GM12878 (cell line): ENCODE data around the gene HOXC9. TPM values are rescaled to one million over a fixed set of nuclear protein-coding genes. Genes with fewer than 3 reads are reported as not detected.
A peak's percentile ranks its signal among the peaks of the same experiment; 100 is the strongest.

Experiments used
- CEBPB ChIP-seq, 2 experiments: fragments of 150-350 bp in 1 of 2; IDR thresholded peaks; 2 replicates each; pipeline ENCODE4 v1.6.1; 2012 to 2014; ENCODE audit warnings: low read depth in 2 of 2, low read length in 2 of 2, borderline replicate concordance in 1 of 2, inconsistent platforms in 1 of 2
- CHD4 ChIP-seq: fragments of 200-600 bp; sonication (generic); IDR thresholded peaks from 2 replicates; pipeline ENCODE4 v1.6.1; 2016; ENCODE audit warnings: mild to moderate bottlenecking
- ESRRA ChIP-seq: IDR thresholded peaks from 2 replicates; pipeline ENCODE4 v1.6.1; 2012; ENCODE audit warnings: mild to moderate bottlenecking, low read length, improper control_type of control experiment
- ETV6 ChIP-seq, 2 experiments: fragments of 450-650 bp in 1 of 2; IDR thresholded peaks in 1 of 2; conservative IDR thresholded peaks in 1 of 2; 2 replicates each; pipeline ENCODE4 v1.6.1; 2014; ENCODE audit warnings: antibody characterized with exemption in 1 of 2, borderline replicate concordance in 1 of 2, low read depth in 1 of 2, mild to moderate bottlenecking in 1 of 2, moderate library complexity in 1 of 2
- EZH2 ChIP-seq: IDR thresholded peaks from 2 replicates; pipeline ENCODE4 v1.6.1; 2012; ENCODE audit warnings: low read depth, mild to moderate bottlenecking, control low read depth, inconsistent platforms, low read length, borderline replicate concordance; ENCODE audit not compliant: control insufficient read depth
- MXI1 ChIP-seq: fragments of 150-350 bp; IDR thresholded peaks from 2 replicates; pipeline ENCODE4 v1.6.1; 2011; ENCODE audit warnings: low read depth, mild to moderate bottlenecking, inconsistent platforms, low read length, improper control_type of control experiment
- PKNOX1 ChIP-seq: fragments of 450-650 bp; IDR thresholded peaks from 2 replicates; pipeline ENCODE4 v1.6.1; 2016; ENCODE audit warnings: mild to moderate bottlenecking
- RAD21 ChIP-seq: IDR thresholded peaks from 2 replicates; pipeline ENCODE4 v1.6.1; 2011; ENCODE audit warnings: mild to moderate bottlenecking, low read depth, low read length, moderate library complexity; ENCODE audit not compliant: insufficient read depth
- SIX5 ChIP-seq: IDR thresholded peaks from 2 replicates; pipeline ENCODE4 v1.6.1; 2011; ENCODE audit warnings: mild to moderate bottlenecking, low read depth, low read length, moderate library complexity; ENCODE audit not compliant: severe bottlenecking
- SREBF2 ChIP-seq: IDR thresholded peaks from 2 replicates; pipeline ENCODE4 v1.6.1; 2012; ENCODE audit warnings: mild to moderate bottlenecking, low read length
- ZNF207 ChIP-seq: fragments of 450-650 bp; IDR thresholded peaks from 2 replicates; pipeline ENCODE4 v1.6.1; 2014; ENCODE audit warnings: antibody characterized with exemption, mild to moderate bottlenecking, borderline replicate concordance
- polyA plus RNA-seq, 11 experiments: library from polyadenylated mRNA; depleted of rRNA in 4 of 11; unstranded in 6 of 11; stranded (reverse) in 5 of 11; fragments of >200 nt; fragmentation: Nextera tagmentation in 4 of 11; fragmentation: Illumina TruSeq in 1 of 11; extraction: Ambion mirVana in 4 of 11; extraction: Trizol in 1 of 11; gene quantifications; 1 replicate in 1 of 11; 2 replicates in 10 of 11; pipeline versions ENCODE4 v1.2.1 to v1.2.3, GENCODE V29; 2011 to 2016; ENCODE audit warnings: inconsistent platforms in 2 of 11, missing spikeins in 2 of 11, low read depth in 1 of 11
- total RNA-seq, 4 experiments: library from RNA; depleted of rRNA in 3 of 4; stranded (reverse); fragments of >200 nt in 3 of 4; fragmentation: Illumina TruSeq in 1 of 4; extraction: Trizol in 1 of 4; gene quantifications; 2 replicates each; pipeline versions ENCODE4 v1.2.1 to v1.2.3, GENCODE V29; 2013 to 2021
- TF ChIP-seq, protein P1 (sequence below): IDR thresholded peaks from 2 replicates; pipeline ENCODE4 v1.6.1; 2011; ENCODE audit warnings: low read depth, mild to moderate bottlenecking, low read length, moderate library complexity, borderline replicate concordance; ENCODE audit errors: extremely low read depth
- TF ChIP-seq, protein P2 (sequence below): fragments of 450-650 bp; IDR thresholded peaks from 2 replicates; pipeline ENCODE4 v1.6.1; 2017; ENCODE audit warnings: low read depth, mild to moderate bottlenecking, moderate library complexity

HOXC9 gene
- total and polyA plus RNA-seq, 10 of the 15 experiments (the other 5 are each of a cell fraction or from before 2014, with no cell fraction given), result not detected

GRCh38 chr12:53989227-53990113 is 10.5 kb upstream of the HOXC9 start (continued):
- TF ChIP-seq ETV6 (conservative IDR thresholded peaks at IDR 0.05 in 1 of 2, IDR thresholded peaks at IDR 0.05 in 1 of 2; ENCODE audit: borderline replicate concordance in 1 of 2, low read depth in 1 of 2) (0 out of 4 replicates have a peak, but pooled peaks of 1 of the 2 experiments have one; percentile 11), RAD21 (peak; percentile 49), SIX5 (peak; percentile 11), PKNOX1 (peak; percentile 4; the same call in 1 of the 2 replicates), ZNF207 (no peak), ESRRA (no peak), CEBPB (IDR thresholded peaks at IDR 0.05; ENCODE audit: borderline replicate concordance in 1 of 2, low read depth in 2 of 2, low read length in 2 of 2) (no peak), EZH2 (0 out of 2 replicates have a peak, but pooled peaks have one; percentile 29), MXI1 (no peak), CHD4 (no peak), SREBF2 (no peak)
- TF ChIP-seq, protein P1, sequence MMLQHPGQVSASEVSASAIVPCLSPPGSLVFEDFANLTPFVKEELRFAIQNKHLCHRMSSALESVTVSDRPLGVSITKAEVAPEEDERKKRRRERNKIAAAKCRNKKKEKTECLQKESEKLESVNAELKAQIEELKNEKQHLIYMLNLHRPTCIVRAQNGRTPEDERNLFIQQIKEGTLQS, result no peak
- TF ChIP-seq, protein P2, sequence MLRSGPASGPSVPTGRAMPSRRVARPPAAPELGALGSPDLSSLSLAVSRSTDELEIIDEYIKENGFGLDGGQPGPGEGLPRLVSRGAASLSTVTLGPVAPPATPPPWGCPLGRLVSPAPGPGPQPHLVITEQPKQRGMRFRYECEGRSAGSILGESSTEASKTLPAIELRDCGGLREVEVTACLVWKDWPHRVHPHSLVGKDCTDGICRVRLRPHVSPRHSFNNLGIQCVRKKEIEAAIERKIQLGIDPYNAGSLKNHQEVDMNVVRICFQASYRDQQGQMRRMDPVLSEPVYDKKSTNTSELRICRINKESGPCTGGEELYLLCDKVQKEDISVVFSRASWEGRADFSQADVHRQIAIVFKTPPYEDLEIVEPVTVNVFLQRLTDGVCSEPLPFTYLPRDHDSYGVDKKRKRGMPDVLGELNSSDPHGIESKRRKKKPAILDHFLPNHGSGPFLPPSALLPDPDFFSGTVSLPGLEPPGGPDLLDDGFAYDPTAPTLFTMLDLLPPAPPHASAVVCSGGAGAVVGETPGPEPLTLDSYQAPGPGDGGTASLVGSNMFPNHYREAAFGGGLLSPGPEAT, result 0 out of 2 replicates have a peak, but pooled peaks have one; percentile 26
